Middle frontal gyrus (tissue), 1 donor: ENCODE data around the gene SRGAP1.
"Not testable (repeated sequence)": the region's sequence is repeated elsewhere in the genome, so short reads cannot be mapped to it uniquely, and the experiment has no call there.

ENCODE experiments used
- DNase-seq: peaks from one replicate; pipeline ENCODE4 v3.0.0-alpha.2; 2015; ENCODE audit warnings: low spot score; ENCODE audit errors: extremely low spot score

Gene SRGAP1

DNA sequence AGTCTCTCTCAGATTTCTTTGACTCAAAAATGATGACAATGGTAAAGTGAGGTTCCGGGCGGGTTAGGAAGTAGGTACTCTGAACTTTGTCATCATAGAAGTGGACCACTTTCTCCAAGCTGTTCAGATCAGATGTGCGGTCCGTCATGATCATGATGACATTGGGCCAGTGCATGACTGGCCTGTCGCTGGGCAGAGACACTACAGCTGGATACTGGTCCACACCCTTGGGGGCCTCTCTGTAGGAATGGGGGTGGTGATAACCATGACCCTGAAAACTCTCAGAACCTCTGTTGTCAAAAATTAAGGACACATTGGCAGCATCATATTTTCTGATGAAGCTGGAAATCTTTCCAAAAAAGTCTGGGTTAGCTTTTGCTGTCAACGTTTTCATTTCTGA, 349.4 kb downstream of the SRGAP1 start:
- DNase-seq, result no peak

DNA sequence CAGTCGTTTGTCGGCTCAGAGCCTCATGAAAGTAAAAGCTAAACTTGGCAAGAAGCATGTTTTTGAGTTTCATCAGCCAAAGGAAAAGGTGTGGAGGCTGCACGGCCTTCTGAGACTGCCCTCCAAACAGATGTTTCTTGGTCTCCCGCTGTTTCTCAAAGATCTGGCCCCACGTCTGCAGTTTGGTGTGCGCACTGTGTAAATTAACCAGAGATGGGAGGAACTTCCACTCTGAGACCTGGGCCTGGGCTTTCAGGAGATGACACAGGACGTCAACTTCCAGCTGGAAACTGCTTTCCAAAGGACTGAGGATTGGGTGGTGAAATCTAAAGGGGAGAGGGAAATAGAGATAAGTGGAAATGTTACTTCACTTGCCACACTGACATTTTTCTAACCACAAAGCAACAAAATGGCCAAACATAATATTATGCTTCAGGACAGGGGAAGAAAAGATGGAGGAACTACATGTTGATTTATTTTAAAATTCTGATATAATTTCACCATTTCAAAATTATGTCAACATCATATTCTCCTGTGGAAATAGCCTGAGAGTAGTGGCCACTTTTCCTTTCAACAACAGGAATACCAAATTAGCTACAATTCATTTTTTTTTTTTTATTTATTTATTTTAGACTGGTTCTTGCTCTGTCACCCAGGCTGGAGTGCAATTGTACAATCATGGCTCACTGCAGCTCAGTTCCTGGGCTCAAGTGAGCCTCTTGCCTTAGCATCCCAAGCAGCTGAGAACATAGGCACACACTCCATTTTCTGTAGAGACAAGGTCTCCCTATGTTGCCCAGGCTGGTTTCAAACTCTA, 350.0 kb downstream of the SRGAP1 start:
- no peak for DNase-seq

DNA sequence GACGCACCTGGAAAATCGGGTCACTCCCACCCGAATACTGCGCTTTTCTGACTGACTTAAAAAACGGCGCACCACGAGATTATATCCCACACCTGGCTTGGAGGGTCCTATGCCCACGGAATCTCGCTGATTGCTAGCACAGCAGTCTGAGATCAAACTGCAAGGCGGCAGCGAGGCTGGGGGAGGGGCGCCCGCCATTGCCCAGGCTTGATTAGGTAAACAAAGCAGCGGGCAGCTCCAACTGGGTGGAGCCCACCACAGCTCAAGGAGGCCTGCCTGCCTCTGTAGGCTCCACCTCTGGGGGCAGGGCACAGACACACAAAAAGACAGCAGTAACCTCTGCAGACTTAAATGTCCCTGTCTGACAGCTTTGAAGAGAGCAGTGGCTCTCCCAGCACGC, 351.3 kb downstream of the SRGAP1 start:
- not testable (repeated sequence) for DNase-seq

DNA sequence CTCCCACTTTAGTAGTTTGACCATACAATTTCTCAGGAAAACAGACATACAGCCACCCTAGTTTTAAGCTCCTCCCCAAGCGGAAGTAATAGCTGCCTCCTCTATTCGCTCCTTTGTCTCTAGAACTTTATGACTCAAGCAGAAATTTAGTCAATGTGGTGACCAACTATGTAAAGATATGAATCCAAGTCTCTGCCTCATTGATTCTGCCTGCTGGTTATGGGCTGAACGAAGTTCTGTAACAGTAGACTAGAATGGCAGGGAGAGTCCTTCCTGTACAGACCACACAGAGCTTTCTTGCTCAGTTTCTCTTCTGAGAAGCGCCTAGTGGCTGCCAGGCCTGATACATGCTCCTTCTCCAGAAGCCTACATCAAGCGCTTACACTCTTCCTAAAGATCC, 358.5 kb downstream of the SRGAP1 start:
- DNase-seq, result no peak

DNA sequence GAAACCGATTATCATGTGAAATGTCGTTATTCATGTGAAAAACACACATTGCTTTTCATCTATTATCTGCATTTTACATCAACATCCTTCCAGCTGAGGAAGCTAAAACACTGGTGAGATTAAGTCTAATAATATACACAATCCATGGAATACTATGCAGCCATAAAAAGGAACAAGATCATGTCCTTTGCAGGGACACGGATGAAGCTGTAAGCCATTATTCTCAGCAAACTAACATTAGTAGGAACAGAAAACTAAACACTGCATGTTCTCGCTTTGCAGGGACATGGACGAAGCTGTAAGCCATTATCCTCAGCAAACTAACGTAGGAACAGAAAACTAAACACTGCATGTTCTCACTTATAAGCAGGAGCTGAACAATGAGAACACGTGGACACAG, 359.3 kb downstream of the SRGAP1 start:
- no peak for DNase-seq

DNA sequence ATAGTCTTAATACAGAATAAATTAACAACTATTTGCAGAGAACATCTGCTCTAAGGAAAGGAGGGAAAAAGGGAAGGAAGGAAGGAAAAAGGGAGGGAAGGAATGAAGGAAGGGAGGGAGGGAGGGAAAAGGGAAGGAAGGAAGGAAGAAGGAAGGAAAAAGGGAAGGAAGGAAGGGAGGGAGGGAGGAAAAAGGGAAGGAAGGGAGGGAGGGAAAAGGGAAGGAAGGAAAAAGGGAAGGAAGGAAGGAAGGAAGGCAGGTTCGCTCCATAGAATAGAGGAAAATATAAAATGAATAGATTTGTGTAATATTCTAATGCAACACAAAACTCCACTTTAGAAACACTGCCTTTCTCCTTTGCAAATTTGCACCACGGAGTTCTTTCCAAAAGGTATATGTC, 361.0 kb downstream of the SRGAP1 start:
- DNase-seq, result no peak

DNA sequence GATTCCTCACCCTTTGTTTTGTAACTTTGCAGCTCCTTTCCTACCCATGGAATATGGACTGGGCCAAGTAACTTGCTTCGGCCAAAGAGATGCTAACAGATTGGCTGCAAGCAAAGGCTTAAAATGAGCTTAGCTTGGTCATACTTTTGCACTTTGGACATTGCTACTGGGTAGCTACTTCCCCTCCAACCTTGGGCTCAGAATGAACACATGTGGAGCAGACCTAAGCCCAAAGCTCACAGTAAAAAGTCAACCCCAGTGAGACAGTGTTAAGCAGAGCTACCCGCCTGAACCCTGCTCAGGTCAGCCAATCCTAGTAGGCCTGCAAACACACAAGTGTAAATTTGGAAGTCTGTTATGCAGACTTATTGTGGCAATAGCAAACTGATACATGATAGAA, 363.0 kb downstream of the SRGAP1 start:
- DNase-seq, result no peak
